Prostate gland (tissue), 2 donors: Measurements from ENCODE around the gene KCNJ1.

Experiments used
- CTCF ChIP-seq, 4 experiments: fragments of 200-600 bp in 2 of 4; fragments of 450-650 bp in 2 of 4; sonication (generic) in 2 of 4; IDR thresholded peaks; 1 replicate in 3 of 4; 2 replicates in 1 of 4; pipeline ENCODE4 v1.5.1; 2016 to 2019; ENCODE audit warnings: antibody characterized with exemption in 4 of 4, mild to moderate bottlenecking in 2 of 4, moderate library complexity in 2 of 4
- POLR2A ChIP-seq: fragments of 450-650 bp; IDR thresholded peaks from one replicate; pipeline ENCODE4 v1.6.1; 2016; ENCODE audit warnings: antibody characterized with exemption, mild to moderate bottlenecking

GRCh38 chr11:128828350-128828749 is 38.7 kb downstream of the KCNJ1 start:
- TF ChIP-seq POLR2A: no peak
- TF ChIP-seq CTCF (IDR thresholded peaks at IDR 0.05): no peak
